Keratinocyte (primary cell): ENCODE measurements around the gene MLLT3.

Source experiments
- EZH2 ChIP-seq: IDR thresholded peaks from one replicate; pipeline ENCODE4 v1.6.1; 2012; ENCODE audit warnings: inconsistent platforms, mild to moderate bottlenecking, low read length, moderate library complexity
- TF ChIP-seq, protein P1 (sequence below), 3 experiments: IDR thresholded peaks in 1 of 3; conservative IDR thresholded peaks in 1 of 3; optimal IDR thresholded peaks in 1 of 3; 2 replicates in 2 of 3; 3 replicates in 1 of 3; pipeline versions ENCODE3 to v1.5.1; 2011; ENCODE audit warnings: low read length in 3 of 3, mild to moderate bottlenecking in 3 of 3, moderate library complexity in 2 of 3, control low read depth in 1 of 3, inconsistent platforms in 1 of 3; ENCODE audit not compliant: insufficient read depth in 2 of 3; ENCODE audit errors: extremely low read depth in 1 of 3

DNA sequence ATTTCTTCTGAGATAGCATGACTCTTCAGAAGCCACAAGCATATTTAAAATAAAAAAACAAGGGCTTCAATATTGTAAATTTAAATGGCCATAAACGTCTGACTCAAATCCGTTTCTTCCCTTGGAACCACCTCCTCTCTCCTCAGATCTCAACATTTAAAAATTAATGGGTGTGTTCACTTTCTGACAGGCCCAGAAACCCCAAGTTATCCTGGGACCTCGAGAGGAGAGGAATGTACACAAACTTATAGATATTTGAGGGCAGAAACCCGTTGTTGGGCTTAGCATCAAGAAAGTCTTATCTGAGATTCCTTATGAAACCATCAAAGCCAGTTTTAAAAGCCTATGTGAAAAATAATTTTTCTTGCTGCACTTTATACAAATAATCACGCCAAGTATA, 29.2 kb downstream of the MLLT3 start:
- no peak for TF ChIP-seq EZH2
- TF ChIP-seq, protein P1, sequence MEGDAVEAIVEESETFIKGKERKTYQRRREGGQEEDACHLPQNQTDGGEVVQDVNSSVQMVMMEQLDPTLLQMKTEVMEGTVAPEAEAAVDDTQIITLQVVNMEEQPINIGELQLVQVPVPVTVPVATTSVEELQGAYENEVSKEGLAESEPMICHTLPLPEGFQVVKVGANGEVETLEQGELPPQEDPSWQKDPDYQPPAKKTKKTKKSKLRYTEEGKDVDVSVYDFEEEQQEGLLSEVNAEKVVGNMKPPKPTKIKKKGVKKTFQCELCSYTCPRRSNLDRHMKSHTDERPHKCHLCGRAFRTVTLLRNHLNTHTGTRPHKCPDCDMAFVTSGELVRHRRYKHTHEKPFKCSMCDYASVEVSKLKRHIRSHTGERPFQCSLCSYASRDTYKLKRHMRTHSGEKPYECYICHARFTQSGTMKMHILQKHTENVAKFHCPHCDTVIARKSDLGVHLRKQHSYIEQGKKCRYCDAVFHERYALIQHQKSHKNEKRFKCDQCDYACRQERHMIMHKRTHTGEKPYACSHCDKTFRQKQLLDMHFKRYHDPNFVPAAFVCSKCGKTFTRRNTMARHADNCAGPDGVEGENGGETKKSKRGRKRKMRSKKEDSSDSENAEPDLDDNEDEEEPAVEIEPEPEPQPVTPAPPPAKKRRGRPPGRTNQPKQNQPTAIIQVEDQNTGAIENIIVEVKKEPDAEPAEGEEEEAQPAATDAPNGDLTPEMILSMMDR (optimal IDR thresholded peaks at IDR 0.05 in 1 of 3, IDR thresholded peaks at IDR 0.05 in 1 of 3, conservative IDR thresholded peaks at IDR 0.05 in 1 of 3; ENCODE audit: extremely low read depth in 1 of 3, insufficient read depth in 2 of 3, low read length in 3 of 3): no peak
